Dedifferentiated amniotic fluid mesenchymal stem cell (primary cell): ENCODE measurements around the gene NOCT.
"Not testable (repeated sequence)": the region's sequence is repeated elsewhere in the genome, so short reads cannot be mapped to it uniquely, and the experiment has no call there.

Source experiments
- DNase-seq: peaks from one replicate; pipeline ENCODE4 v3.0.0-alpha.2; 2016; ENCODE audit errors: extremely low spot score

Gene NOCT

DNA sequence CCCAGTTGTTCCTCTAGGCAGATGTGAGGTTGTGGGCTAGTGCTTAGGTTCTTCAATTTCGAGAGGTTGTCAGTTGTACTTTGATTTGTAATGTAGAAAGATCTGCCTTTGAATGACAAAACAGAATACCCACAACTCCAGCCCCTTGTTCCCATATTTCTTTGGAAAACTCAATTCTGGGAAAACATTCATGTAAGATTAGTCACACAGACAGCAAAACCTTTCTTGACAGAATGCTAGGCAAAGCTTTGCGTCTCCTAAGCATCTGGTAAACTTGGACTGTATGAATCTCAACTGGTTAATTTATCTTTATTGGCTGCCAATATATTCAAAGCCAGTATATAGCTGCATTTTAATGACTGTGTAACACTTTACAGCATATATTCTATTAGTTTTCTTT lies 34.9 kb downstream of the NOCT start:
- DNase-seq: no peak

- no peak for DNase-seq
These were observed 38.3 kb downstream of the NOCT start for GRCh38 chr4:139053909-139054308.

DNA sequence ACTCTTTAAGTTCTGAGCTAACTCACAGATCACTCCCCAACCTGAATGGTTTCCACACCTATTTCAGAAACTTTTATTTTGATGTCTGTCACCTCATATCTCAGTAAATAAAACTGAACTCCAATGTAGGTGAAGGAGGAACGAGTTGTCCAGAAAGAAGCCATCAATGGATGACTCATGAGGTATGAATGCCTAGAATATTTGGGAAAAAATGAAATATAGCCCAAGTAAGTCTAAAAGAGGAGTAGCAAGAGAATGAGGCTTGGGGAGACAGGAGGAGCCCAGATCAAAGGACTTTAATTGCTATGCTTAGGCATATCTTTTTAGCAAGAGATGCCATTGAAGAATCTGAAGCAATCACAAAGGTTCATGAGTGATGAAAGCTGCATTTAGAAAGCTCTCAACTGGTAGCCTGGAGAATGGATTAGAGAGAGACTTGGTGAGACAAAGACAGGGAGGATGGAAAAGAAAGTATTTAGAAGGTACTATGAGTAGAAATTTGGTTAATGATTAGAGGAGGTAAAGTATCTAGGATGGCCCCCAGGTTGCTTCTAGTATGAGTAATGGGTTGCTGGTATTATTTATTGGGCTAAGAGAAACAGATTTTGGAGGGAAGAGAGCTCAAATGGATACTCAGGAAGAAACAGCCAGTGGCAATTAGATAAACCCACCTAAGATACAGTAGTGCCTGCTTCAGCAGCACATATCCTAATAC lies 39.4 kb downstream of the NOCT start:
- DNase-seq: no peak

GRCh38 chr4:139059026-139059425 lies 43.4 kb downstream of the NOCT start:
- not testable (repeated sequence) for DNase-seq

DNA sequence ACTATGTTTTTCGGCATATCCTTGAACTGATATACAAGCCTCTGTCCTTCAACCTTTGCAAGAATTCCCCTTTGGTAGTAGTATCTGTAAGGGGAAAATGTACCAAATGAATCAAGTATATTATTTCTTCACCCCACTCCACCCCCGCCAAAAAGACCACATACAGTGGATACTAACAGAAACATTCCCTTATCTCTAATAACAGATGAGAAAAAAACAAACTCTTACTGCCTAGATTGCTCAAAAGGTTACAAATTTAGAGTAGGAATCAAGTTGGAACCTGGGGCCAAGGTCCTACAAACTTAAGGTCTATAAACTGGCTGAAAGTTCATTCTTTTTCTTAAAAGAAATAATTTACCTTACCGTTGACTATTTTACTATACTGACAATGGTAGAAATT lies 45.0 kb downstream of the NOCT start:
- DNase-seq: no peak

DNA sequence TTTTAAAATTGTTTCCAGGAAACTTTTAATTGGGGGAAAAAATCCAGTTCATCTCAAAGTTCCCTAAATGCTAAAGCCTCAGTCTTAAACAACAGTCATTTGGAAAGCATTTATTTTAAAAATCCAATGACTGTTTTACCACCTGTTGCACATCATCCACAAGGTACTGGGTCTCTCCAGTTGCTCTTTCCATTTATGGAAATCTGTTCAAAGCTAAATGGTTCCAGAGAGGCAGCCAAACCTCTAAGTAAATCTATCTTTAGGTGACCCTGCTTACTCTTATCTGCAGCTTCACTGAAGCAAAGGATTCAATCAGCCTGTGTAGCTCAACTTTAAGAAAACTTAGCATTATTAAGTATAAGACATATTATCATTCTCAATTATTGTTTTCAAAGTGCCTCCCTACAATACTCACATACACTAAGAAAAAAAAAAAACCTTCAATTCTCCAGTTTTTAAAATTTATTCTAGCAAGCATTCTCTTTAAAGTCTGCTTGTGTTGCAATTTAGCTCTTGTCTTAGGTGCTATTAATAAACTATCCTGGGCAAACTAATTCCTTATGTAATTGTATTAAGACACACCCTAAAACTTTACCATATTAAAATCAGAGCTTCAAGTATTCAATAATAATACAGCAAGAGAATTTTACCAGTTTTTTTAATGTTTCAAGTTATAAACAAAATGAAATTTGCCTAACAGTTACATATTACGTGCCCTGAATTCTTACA lies 60.6 kb downstream of the NOCT start:
- DNase-seq: no peak

- peak; percentile 20 for DNase-seq
These were observed 62.2 kb downstream of the NOCT start for GRCh38 chr4:139077567-139078355.

DNA sequence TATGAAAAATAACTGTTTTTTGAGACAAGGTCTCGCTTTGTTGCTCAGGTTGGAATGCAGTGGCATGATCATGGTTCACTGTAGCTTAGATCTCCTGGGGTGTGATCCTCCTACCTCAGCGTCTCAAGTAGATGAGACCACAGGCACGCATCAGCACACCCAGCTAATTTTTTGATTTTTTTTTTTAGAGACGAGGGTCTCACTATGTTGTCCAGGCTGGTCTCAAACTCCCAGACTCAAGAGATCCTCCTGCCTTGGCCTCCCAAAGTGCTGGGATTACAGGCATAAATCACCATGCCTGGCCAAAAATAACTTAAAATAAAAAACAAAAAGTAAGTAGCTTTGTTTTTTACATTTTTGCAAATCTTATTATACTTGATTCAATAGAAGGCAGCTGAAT lies 63.3 kb downstream of the NOCT start:
- DNase-seq: no peak

GRCh38 chr4:139082750-139083606 lies 67.4 kb downstream of the NOCT start:
- DNase-seq: peak; percentile 95

- peak; percentile 46 for DNase-seq
These were observed 68.0 kb downstream of the NOCT start for GRCh38 chr4:139083607-139083955.

DNA sequence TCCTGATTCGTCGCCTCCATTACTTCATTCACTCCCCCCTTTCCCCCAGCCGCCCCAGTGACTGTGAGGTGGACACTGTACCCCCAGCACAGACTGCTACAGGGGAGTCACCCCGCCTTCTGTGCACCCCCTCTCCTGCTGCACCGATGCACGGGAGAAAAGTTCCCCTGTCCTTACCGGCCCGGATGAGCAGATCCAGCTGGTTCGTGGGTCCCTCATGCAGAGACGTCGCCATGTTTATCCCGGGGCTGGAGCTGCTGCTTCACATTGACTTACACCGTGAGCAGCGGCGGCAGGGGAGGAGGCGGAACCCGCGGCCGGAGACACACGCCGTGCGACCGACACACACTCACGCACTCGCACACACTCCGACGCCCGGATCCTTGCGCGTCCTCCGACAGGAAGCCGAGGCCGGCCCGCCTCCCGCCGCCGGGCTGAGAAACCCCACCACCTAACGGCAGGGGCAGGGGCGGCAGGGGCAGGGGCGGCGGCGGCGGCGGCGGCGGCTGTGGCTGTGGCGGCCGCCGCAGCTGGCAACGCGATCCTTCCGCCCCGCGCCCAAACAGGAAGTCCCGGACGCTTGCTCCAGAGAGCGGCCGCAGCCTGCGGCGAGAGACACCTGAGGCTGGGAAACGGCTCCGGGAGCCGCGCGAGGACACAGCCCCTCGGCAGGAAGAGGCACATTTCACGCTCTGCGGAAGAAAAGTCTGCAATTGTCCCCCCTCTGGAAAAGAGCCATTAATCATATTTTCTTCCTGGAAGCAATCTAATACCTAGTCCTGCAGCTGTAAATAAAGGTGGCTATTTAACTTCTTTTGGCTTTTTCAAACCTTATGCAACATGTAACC lies 68.6 kb downstream of the NOCT start:
- DNase-seq: peak; percentile 75

- no peak for DNase-seq
These were observed 69.2 kb downstream of the NOCT start for GRCh38 chr4:139084804-139085093.

DNA sequence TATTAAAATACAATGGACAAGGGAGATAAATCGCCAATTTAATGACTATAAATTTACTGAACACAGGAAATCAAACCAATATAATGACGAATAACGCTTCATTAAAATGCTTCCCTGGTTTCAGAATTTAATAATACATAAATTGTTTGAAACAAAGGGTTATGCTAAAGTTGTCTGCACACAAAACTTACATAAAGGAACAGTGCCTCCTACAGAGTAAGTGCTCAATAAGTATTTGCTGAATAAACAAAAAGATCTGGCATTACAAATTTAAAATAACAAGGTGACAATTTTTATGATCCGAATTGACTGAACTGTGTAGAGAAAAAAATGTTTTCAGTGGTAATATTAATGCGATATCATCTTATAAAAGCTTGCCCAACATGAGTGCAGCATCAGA lies 69.6 kb downstream of the NOCT start:
- peak; percentile 42 for DNase-seq

DNA sequence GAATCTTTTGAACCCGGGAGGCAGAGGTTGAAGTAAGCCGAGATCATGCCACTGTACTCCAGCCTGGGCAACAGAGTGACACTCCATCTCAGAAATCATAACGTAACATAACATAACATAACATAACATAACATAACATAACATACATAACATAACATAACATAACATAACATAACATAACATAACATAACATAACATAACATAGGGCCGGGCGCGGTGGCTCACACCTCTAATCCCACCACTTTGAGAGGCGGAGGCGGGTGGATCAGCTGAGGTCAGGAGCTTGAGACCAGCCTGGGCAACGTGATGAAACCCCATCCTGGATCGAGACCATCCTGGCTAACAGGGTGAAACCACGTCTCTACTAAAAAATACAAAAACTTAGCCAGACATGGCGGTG lies 76.7 kb downstream of the NOCT start:
- DNase-seq: no peak
